H1 (cell line): ENCODE measurements around the gene DGKD. TPM values are rescaled to one million over a fixed set of nuclear protein-coding genes. Genes with fewer than 3 reads are reported as not detected.
A peak's percentile ranks its signal among the peaks of the same experiment; 100 is the strongest.

ENCODE experiments used
- CTCF ChIA-PET: fragments of 300-600 bp; sonication (Branson Sonifier 250); formaldehyde crosslinking; loops from one replicate; lab custom pipeline; 2021; ENCODE audit not compliant: partially characterized antibody; lab: Charles Lee
- POLR2A ChIA-PET: fragments of 300-600 bp; sonication (Branson Sonifier 250); formaldehyde crosslinking; loops from one replicate; lab custom pipeline; 2021; ENCODE audit warnings: inconsistent platforms; ENCODE audit not compliant: partially characterized antibody; lab: Charles Lee
- DNase-seq, 2 experiments: peaks; one replicate each; pipeline versions ENCODE4 v3.0.0 to v3.0.0-alpha.2; 2010 to 2022; ENCODE audit warnings: low spot score in 2 of 2, low read depth in 1 of 2, mixed read lengths in 1 of 2
- FAIRE-seq: peaks from 2 replicates; lab custom pipeline; 2011; peaks lifted over from hg19 to GRCh38; lab: Jason Lieb, UNC
- H2AFZ ChIP-seq: 2 replicates; pipeline ENCODE4 v1.8.1; 2012; ENCODE audit warnings: low read length, inconsistent platforms
- H2AK5ac ChIP-seq: 2 replicates; pipeline ENCODE4 v1.6.1; 2013; ENCODE audit warnings: low read depth, low read length
- H2BK120ac ChIP-seq: replicated peaks from 2 replicates; pipeline ENCODE3; 2013; ENCODE audit warnings: low read depth, low read length, inconsistent platforms
- H2BK12ac ChIP-seq: 2 replicates; pipeline ENCODE4 v1.6.1; 2013; ENCODE audit warnings: low read depth, low read length
- H2BK15ac ChIP-seq: 2 replicates; pipeline ENCODE4 v1.6.1; 2013; ENCODE audit warnings: low read length
- H2BK20ac ChIP-seq: 2 replicates; pipeline ENCODE4 v1.6.1; 2013; ENCODE audit warnings: low read length
- H2BK5ac ChIP-seq: 2 replicates; pipeline ENCODE4 v1.6.1; 2013; ENCODE audit warnings: low read depth, low read length
- H3K14ac ChIP-seq: 2 replicates; pipeline ENCODE4 v1.6.1; 2013; ENCODE audit warnings: inconsistent platforms; ENCODE audit not compliant: insufficient read length
- H3K18ac ChIP-seq: 2 replicates; pipeline ENCODE4 v1.6.1; 2013; ENCODE audit warnings: low read length; ENCODE audit errors: extremely low read depth
- H3K23ac ChIP-seq: 2 replicates; pipeline ENCODE4 v1.6.1; 2013; ENCODE audit warnings: inconsistent platforms; ENCODE audit not compliant: insufficient read length
- H3K23me2 ChIP-seq: 2 replicates; pipeline ENCODE4 v1.6.1; 2013; ENCODE audit warnings: low read depth, low read length
- H3K27ac ChIP-seq: 2 replicates; pipeline ENCODE4 v1.6.1; 2011; ENCODE audit warnings: low read depth, low read length, inconsistent platforms
- H3K27me3 ChIP-seq, 4 experiments: replicated peaks in 1 of 4; 1 replicate in 1 of 4; 2 replicates in 3 of 4; pipeline versions ENCODE4 v1.6.1 to v1.8.1; 2011 to 2013; ENCODE audit warnings: low read length in 3 of 4, mild to moderate bottlenecking in 3 of 4, inconsistent platforms in 2 of 4, mixed read lengths in 2 of 4, moderate library complexity in 1 of 4; ENCODE audit not compliant: control insufficient read depth in 3 of 4, insufficient read depth in 3 of 4; ENCODE audit errors: extremely low read depth in 1 of 4
- H3K36me3 ChIP-seq, 4 experiments: 2 replicates each; pipeline versions ENCODE4 v1.6.1 to v1.8.1; 2011 to 2013; ENCODE audit warnings: mild to moderate bottlenecking in 4 of 4, low read length in 3 of 4, moderate library complexity in 2 of 4, control low read depth in 1 of 4, inconsistent platforms in 1 of 4; ENCODE audit not compliant: insufficient read depth in 4 of 4, control insufficient read depth in 2 of 4
- H3K4ac ChIP-seq: replicated peaks from 2 replicates; pipeline ENCODE3; 2013; ENCODE audit warnings: low read length, low read depth, mixed read lengths, inconsistent platforms; ENCODE audit not compliant: insufficient read length
- H3K4me1 ChIP-seq, 4 experiments: replicated peaks in 1 of 4; 1 replicate in 1 of 4; 2 replicates in 3 of 4; pipeline versions ENCODE4 v1.6.1 to v1.8.1; 2011 to 2013; ENCODE audit warnings: low read length in 3 of 4, inconsistent platforms in 2 of 4, mixed read lengths in 1 of 4; ENCODE audit not compliant: insufficient read depth in 4 of 4, control insufficient read depth in 3 of 4
- H3K4me2 ChIP-seq, 2 experiments: 2 replicates each; pipeline versions ENCODE4 v1.6.1 to v1.8.1; 2011 to 2013; ENCODE audit warnings: low read depth in 2 of 2, low read length in 2 of 2, control low read depth in 1 of 2, inconsistent platforms in 1 of 2, mild to moderate bottlenecking in 1 of 2; ENCODE audit not compliant: insufficient read depth in 1 of 2
- H3K4me3 ChIP-seq, 4 experiments: fragments of 200-600, 300-600 bp in 1 of 4; sonication (generic), shearing (Covaris generic), sonication (Bioruptor Twin) in 1 of 4; 2 replicates each; pipeline versions ENCODE4 v1.5.1 to v1.8.1; 2011 to 2016; ENCODE audit warnings: low read length in 4 of 4, low read depth in 3 of 4, control low read depth in 2 of 4, inconsistent platforms in 2 of 4, mild to moderate bottlenecking in 2 of 4, mixed read lengths in 1 of 4, moderate library complexity in 1 of 4; ENCODE audit not compliant: insufficient read depth in 2 of 4; ENCODE audit errors: extremely low read depth in 1 of 4
- H3K56ac ChIP-seq: replicated peaks from 2 replicates; pipeline ENCODE3; 2013; ENCODE audit warnings: low read depth, mild to moderate bottlenecking, mixed read lengths, low read length, inconsistent platforms; ENCODE audit not compliant: insufficient read length
- H3K79me1 ChIP-seq: 2 replicates; pipeline ENCODE4 v1.6.1; 2013; ENCODE audit warnings: low read depth, low read length, control low read depth
- H3K79me2 ChIP-seq, 2 experiments: 2 replicates each; pipeline versions ENCODE4 v1.6.1 to v1.8.1; 2012 to 2013; ENCODE audit warnings: low read length in 2 of 2, mild to moderate bottlenecking in 2 of 2, inconsistent platforms in 1 of 2; ENCODE audit not compliant: insufficient read depth in 2 of 2, control insufficient read depth in 1 of 2
- H3K9ac ChIP-seq, 4 experiments: replicated peaks in 1 of 4; 1 replicate in 1 of 4; 2 replicates in 3 of 4; pipeline versions ENCODE4 v1.6.1 to v1.8.1; 2011 to 2013; ENCODE audit warnings: low read depth in 3 of 4, low read length in 3 of 4, control low read depth in 2 of 4, mild to moderate bottlenecking in 2 of 4, moderate library complexity in 2 of 4, inconsistent platforms in 1 of 4; ENCODE audit errors: extremely low read depth in 1 of 4
- H3K9me3 ChIP-seq, 2 experiments: 2 replicates each; pipeline versions ENCODE4 v1.6.1 to v1.8.1; 2012 to 2013; ENCODE audit warnings: mild to moderate bottlenecking in 2 of 2, moderate library complexity in 2 of 2, control low read depth in 1 of 2, inconsistent platforms in 1 of 2, low read depth in 1 of 2, low read length in 1 of 2, mixed read lengths in 1 of 2; ENCODE audit not compliant: insufficient read depth in 2 of 2
- H4K20me1 ChIP-seq, 2 experiments: replicated peaks in 1 of 2; 2 replicates each; pipeline versions ENCODE3 to v1.8.1; 2011 to 2013; ENCODE audit warnings: inconsistent platforms in 2 of 2, low read length in 2 of 2, mild to moderate bottlenecking in 1 of 2; ENCODE audit not compliant: insufficient read depth in 2 of 2, control insufficient read depth in 1 of 2
- H4K5ac ChIP-seq: 2 replicates; pipeline ENCODE4 v1.6.1; 2013; ENCODE audit warnings: low read length, low read depth, mixed read lengths, inconsistent platforms; ENCODE audit not compliant: insufficient read length
- H4K8ac ChIP-seq: 2 replicates; pipeline ENCODE4 v1.8.0; 2013; ENCODE audit warnings: mild to moderate bottlenecking, moderate library complexity, low read length, inconsistent platforms; ENCODE audit not compliant: insufficient read depth; ENCODE audit errors: extremely low read depth
- H4K91ac ChIP-seq: replicated peaks from 2 replicates; pipeline ENCODE3; 2013; ENCODE audit warnings: low read length, mixed read lengths, inconsistent platforms; ENCODE audit not compliant: insufficient read length
- BACH1 ChIP-seq: IDR thresholded peaks from 2 replicates; pipeline ENCODE4 v1.6.1; 2012; ENCODE audit warnings: low read length, improper control_type of control experiment
- CHD2 ChIP-seq: IDR thresholded peaks from 2 replicates; pipeline ENCODE4 v1.6.1; 2012; ENCODE audit warnings: low read length, improper control_type of control experiment
- CTCF ChIP-seq, 3 experiments: IDR thresholded peaks; 1 replicate in 2 of 3; 2 replicates in 1 of 3; pipeline versions ENCODE4 v1.5.1 to v1.6.1; 2011; ENCODE audit warnings: low read length in 3 of 3, mild to moderate bottlenecking in 3 of 3, inconsistent platforms in 2 of 3, low read depth in 1 of 3, moderate library complexity in 1 of 3; ENCODE audit not compliant: insufficient read depth in 1 of 3; ENCODE audit errors: control extremely low read depth in 1 of 3
- GTF2F1 ChIP-seq: IDR thresholded peaks from 2 replicates; pipeline ENCODE4 v1.6.1; 2012; ENCODE audit warnings: low read depth, low read length, improper control_type of control experiment, borderline replicate concordance
- PHF8 ChIP-seq: fragments of 200-600 bp; sonication (generic); conservative IDR thresholded peaks from 2 replicates; pipeline ENCODE4 v1.7.1; 2012; ENCODE audit warnings: low read depth, mild to moderate bottlenecking, inconsistent platforms, low read length, moderate library complexity
- RAD21 ChIP-seq, 2 experiments: IDR thresholded peaks in 1 of 2; conservative IDR thresholded peaks in 1 of 2; 2 replicates each; pipeline ENCODE4 v1.6.1; 2011; ENCODE audit warnings: low read depth in 2 of 2, low read length in 2 of 2, improper control_type of control experiment in 1 of 2, inconsistent platforms in 1 of 2, mild to moderate bottlenecking in 1 of 2, moderate library complexity in 1 of 2
- SAP30 ChIP-seq: fragments of 300-600 bp; sonication (generic); IDR thresholded peaks from 2 replicates; pipeline ENCODE4 v1.7.1; 2012; ENCODE audit warnings: low read length, moderate library complexity, mild to moderate bottlenecking, inconsistent platforms; ENCODE audit not compliant: insufficient read depth, insufficient replicate concordance
- SIRT6 ChIP-seq: IDR thresholded peaks from one replicate; pipeline ENCODE4 v1.7.1; 2012; ENCODE audit warnings: low read length, inconsistent platforms
- SP1 ChIP-seq: IDR thresholded peaks from 2 replicates; pipeline ENCODE4 v1.6.1; 2011; ENCODE audit warnings: low read depth, low read length
- WGBS, 2 experiments: shearing (Covaris generic) in 1 of 2; methylation state at CpG; one replicate each; pipeline versions ENCODE4 v1.1.6 to v1.1.7; 2013 to 2015; ENCODE audit warnings: low lambda C conversion rate in 2 of 2, mixed read lengths in 2 of 2, inconsistent platforms in 1 of 2, low coverage in 1 of 2, missing lambda C conversion rate in 1 of 2; ENCODE audit not compliant: insufficient replicate concordance in 2 of 2, insufficient coverage in 1 of 2, insufficient read length in 1 of 2; ENCODE audit errors: extremely low coverage in 1 of 2, missing lambda C conversion rate in 1 of 2; 5-methylcytosine and 5-hydroxymethylcytosine counted together
- polyA plus RNA-seq, 7 experiments: library from polyadenylated mRNA; depleted of rRNA in 3 of 7; stranded (reverse) in 5 of 7; unstranded in 2 of 7; fragments of >200 nt in 5 of 7; fragments of 200-250 nt in 2 of 7; gene quantifications; 1 replicate in 5 of 7; 2 replicates in 1 of 7; 4 replicates in 1 of 7; pipeline versions ENCODE4 v1.2.1 to v1.2.3, GENCODE V29; 2011 to 2013; ENCODE audit warnings: missing spikeins in 2 of 7, mixed read lengths in 2 of 7
- total RNA-seq: library from RNA; stranded (reverse); fragmentation: NEBNext Ultra II Directional; extraction: Animal tissue kit (Norgen Biotek cat#: 25700); gene quantifications from 2 replicates; pipeline ENCODE4 v1.2.1, GENCODE V29; 2021

DGKD gene
- total and polyA plus RNA-seq, 2 of the 8 experiments (the other 6 are each of a cell fraction or from before 2014, with no cell fraction given) = 7.7 to 30.9 TPM

GRCh38 chr2:233448220-233448559, 93.9 kb downstream of the DGKD start:
- Histone ChIP-seq H2AK5ac (no peak overlapping the region), H4K5ac (no peak overlapping the region), H3K27me3 (no peaks in the 10 kb centered on the region), H3K9me3 (no peaks in the 10 kb centered on the region), H3K14ac (no peak overlapping the region), H4K8ac (no peak overlapping the region), H3K9ac (no peak overlapping the region), H2BK12ac (no peak overlapping the region), H3K23me2 (no peaks in the 10 kb centered on the region), H3K4me3 (no peak overlapping the region), H4K91ac (no peak overlapping the region), H3K27ac (no peak overlapping the region), H3K79me1 (no peaks in the 10 kb centered on the region), H3K36me3 (peaks cover 0 to 4% (median 0%) of the 10 kb centered on the region in 4 experiments; a peak in 2 of 8 replicates), H2BK20ac (no peak overlapping the region), H3K4me1 (no peaks in the 10 kb centered on the region; a peak in 1 of 7 replicates), H2AFZ (no peak overlapping the region), H4K20me1 (peaks cover 0 to 3% of the 10 kb centered on the region in 2 experiments), H3K4ac (no peak overlapping the region), H3K4me2 (no peak overlapping the region), H3K18ac (no peak overlapping the region; the same call in 1 of the 2 replicates), H2BK5ac (no peak overlapping the region), H3K23ac (no peak overlapping the region), H3K79me2 (no peaks in the 10 kb centered on the region), H2BK120ac (no peak overlapping the region), H2BK15ac (no peak overlapping the region), H3K56ac (no peak overlapping the region)
- ChIA-PET POLR2A (interaction anchor here (0.6 kb wide), 1 partner anchor 385 kb away, joined by 3 read pairs; no protein-coding TSS in a partner anchor), CTCF (interaction anchor here (0.9 to 3.5 kb wide), 38 partner anchors 10 to 480 kb away, joined by 3 to 35 read pairs (median 4); partner anchors contain the start of gene UGT1A5)
- WGBS, 2 experiments = 81% methylated on average over 11 of the region's 11 CpGs; no CpG with 5 or more reads in 1 of the 2 experiments
- FAIRE-seq (no peak), DNase-seq (peak in 1 of 2 experiments; percentile 15)
- no peak for TF ChIP-seq PHF8
- TF ChIP-seq SIRT6 = no peak
- no peak for TF ChIP-seq SAP30
- TF ChIP-seq CTCF (IDR thresholded peaks at IDR 0.05; ENCODE audit: control extremely low read depth in 1 of 3, insufficient read depth in 1 of 3, low read depth in 1 of 3, low read length in 3 of 3) = peak; percentile 51 to 70 (median 63); a peak in 3 of 4 replicates
- no peak for TF ChIP-seq GTF2F1
- TF ChIP-seq BACH1 = no peak
- no peak for TF ChIP-seq SP1
- TF ChIP-seq RAD21 (IDR thresholded peaks at IDR 0.05 in 1 of 2, conservative IDR thresholded peaks at IDR 0.05 in 1 of 2; ENCODE audit: low read depth in 2 of 2, low read length in 2 of 2) = peak in 1 of 2 experiments; percentile 32; a peak in 1 of 4 replicates
- TF ChIP-seq CHD2 = no peak
- TF ChIP-seq, all 59 proteins: peak for 2
